NCI-H226 (cell line): ENCODE results near the gene AHNAK.
A peak's percentile ranks its signal among the peaks of the same experiment; 100 is the strongest.
"Not testable (repeated sequence)": the region's sequence is repeated elsewhere in the genome, so short reads cannot be mapped to it uniquely, and the experiment has no call there.

ENCODE experiments used
- DNase-seq: peaks from one replicate; pipeline ENCODE4 v3.0.0-alpha.2; 2015

Gene AHNAK, protein sequence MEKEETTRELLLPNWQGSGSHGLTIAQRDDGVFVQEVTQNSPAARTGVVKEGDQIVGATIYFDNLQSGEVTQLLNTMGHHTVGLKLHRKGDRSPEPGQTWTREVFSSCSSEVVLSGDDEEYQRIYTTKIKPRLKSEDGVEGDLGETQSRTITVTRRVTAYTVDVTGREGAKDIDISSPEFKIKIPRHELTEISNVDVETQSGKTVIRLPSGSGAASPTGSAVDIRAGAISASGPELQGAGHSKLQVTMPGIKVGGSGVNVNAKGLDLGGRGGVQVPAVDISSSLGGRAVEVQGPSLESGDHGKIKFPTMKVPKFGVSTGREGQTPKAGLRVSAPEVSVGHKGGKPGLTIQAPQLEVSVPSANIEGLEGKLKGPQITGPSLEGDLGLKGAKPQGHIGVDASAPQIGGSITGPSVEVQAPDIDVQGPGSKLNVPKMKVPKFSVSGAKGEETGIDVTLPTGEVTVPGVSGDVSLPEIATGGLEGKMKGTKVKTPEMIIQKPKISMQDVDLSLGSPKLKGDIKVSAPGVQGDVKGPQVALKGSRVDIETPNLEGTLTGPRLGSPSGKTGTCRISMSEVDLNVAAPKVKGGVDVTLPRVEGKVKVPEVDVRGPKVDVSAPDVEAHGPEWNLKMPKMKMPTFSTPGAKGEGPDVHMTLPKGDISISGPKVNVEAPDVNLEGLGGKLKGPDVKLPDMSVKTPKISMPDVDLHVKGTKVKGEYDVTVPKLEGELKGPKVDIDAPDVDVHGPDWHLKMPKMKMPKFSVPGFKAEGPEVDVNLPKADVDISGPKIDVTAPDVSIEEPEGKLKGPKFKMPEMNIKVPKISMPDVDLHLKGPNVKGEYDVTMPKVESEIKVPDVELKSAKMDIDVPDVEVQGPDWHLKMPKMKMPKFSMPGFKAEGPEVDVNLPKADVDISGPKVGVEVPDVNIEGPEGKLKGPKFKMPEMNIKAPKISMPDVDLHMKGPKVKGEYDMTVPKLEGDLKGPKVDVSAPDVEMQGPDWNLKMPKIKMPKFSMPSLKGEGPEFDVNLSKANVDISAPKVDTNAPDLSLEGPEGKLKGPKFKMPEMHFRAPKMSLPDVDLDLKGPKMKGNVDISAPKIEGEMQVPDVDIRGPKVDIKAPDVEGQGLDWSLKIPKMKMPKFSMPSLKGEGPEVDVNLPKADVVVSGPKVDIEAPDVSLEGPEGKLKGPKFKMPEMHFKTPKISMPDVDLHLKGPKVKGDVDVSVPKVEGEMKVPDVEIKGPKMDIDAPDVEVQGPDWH (N-terminal part only)

DNA sequence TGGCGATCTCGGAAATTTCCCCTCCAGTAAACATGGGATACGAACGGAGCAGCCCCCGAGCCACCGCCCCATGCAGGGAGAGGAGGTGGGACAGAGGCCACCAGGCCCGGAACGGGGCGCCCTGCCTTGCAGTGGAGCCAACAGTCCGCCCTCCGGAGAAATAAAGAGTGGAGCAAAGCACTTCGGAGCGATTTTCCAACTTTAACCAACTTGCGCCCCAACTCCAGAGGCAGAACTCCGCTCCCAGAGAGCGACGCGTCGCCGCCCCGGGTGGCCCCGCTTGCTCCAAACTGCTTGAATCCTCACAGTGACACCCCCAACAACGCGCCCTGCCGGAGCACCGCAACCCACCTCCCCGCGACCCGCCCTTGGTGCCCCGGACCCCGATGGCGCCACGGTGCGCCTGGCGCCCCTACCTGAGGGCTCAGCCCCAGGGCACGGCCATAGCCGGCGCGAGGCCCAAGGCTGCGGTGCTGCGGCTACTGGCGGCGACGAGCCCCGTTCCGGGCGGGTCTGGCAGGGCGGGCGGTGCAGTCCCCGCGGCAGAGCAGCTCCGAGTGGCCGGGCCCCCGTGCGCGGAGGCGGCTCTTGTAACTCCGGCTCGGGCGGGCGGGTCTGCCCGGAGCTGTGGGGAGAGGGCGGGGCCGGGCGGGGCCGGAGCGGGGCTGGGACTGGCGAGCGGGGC is at the start of gene AHNAK:
TSS of gene AHNAK (minus strand) at position 563 of the 685 bp plus-strand sequence. CDS start 10,708 bp downstream, outside the sequence.
- peak; percentile 69 for DNase-seq

DNA sequence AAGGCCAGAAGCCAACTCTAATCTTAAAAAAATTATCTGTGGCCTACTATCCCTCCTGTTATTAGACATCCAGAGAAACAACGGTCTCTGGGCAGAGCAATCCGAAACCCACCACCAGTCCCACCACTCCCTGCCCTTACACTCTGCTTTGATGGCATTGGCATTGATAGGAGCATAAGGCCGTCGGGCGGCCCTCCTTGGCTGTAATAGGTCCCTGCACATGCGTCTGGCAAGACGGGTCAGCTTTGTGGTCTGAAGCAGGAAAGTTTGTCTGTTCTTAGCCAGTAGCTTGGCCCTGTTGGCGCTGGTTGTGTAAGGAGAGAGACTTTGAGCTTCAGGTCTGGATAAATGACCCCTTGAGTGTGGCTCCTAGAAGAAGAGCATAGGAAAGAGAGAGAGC is 48.5 kb upstream of the AHNAK start:
- no peak for DNase-seq

DNA sequence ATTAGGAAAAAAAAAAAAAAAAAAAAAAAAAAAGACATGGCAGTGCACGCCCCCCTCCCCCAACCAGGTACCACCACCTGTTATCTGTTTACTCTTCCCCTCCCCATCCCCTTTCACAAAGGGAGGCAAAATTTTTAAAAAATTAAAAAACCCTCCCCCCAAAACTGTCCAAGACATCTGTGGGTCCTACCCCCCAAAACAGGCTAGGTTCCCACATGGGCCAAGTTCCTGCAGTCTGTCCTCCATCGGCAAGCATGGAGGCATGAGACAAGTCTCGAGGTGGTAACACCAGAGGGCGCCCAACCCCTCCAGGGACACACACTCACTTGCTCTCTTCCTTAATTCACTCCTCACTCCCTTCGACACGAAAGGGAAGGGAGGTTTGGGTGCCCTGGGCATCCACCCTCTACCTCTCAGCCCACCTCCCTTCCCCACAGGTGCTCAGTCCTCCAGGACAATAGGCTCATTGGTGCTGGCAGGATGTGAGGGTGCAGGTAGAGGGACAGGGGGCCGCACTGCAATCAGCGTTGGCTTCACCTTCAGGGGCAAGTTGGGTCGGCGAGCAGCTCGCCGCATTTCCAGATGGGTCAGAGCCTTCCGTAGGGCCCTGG is 46.9 kb upstream of the AHNAK start:
- DNase-seq, result peak; percentile 57

DNA sequence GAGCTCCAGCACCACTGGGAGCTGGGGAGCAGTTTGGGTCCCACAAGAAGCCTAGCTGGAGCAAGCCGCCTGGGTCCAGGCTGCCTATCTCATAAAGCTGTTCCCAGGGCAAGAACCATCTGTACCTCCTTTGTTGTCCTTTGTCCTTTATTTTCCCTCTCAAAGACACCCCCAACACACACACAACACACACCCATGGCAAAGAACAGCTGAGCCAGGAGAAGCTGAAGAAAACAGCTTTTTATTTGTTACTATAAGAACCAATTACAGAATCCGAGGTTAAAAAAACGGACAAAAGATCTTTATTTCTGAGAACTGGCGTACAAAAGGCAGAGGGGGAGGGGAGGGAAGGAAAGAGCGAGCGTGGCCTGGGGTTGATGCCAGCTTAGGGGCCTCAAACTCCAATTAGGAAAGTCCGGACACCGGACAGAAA is 46.4 kb upstream of the AHNAK start:
- no peak for DNase-seq

DNA sequence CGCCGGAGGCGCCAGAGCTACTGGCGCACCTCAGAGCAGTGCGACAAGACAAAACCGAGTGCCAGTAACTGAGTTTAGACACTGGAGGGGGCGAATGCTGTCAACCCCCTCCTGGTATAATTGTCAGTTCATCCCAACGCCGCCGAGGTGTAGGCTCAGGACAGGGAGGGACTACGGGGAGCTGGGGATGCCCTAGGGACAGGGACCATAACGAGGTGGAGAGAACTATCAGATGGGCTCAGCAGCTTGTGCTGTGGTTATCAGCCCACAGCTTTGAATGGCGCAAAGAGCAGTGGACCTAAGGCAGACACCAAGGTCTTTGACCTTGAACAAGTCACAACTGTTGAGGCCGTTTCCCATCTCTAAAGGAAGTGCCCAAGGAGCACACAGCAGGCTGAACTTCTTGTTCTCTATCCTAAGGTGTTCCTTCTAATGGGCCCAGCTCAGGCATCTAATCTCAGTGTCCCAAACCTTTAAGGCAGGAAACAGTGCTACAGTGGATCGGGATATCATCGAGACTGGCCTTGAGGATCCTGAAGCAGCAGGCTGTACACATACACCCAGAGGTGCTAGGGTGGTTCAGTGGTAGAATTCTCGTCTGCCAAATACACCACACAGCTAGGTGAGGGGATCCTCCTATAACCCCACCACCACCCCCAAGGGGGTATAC is 45.7 kb upstream of the AHNAK start:
- no peak for DNase-seq

DNA sequence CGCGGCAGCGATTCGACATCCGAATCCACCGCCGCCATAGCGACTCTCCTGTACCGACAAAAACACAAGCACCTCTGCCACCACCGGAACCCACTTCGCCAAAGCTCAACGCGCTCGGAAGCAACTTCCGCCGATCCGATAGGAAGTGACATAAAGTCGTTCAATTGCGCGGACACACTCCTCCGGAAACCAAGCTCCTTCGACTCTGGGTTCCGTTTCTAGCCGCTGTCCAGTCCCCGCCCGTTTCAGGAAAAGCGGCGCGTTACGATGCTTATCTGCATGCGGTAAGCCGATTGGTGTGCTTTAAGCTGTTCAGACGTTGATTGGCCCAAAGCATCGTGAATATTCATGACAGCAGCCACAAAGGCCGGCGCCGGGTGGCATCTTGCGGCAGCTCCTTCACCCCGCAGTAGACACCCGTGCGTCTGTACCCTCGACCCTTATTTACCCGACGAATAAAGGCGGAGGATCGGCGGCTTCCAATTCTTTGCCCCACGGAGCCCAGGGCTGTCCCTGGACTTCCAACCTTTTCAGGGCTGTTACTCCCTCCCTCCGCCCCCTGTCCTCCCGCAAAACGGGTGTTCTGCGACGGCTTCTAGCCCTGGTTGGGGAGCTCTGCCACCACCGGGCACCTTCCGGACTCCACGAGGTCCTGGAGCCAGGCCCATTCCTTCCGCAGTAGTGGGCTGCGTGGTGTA is 45.0 kb upstream of the AHNAK start, which contains the start of gene TUT1:
TSS of gene TUT1 (minus strand) at position 76 of the 698 bp plus-strand sequence. CDS start at position 38, 38 bp downstream.
- DNase-seq, result peak; percentile 98

DNA sequence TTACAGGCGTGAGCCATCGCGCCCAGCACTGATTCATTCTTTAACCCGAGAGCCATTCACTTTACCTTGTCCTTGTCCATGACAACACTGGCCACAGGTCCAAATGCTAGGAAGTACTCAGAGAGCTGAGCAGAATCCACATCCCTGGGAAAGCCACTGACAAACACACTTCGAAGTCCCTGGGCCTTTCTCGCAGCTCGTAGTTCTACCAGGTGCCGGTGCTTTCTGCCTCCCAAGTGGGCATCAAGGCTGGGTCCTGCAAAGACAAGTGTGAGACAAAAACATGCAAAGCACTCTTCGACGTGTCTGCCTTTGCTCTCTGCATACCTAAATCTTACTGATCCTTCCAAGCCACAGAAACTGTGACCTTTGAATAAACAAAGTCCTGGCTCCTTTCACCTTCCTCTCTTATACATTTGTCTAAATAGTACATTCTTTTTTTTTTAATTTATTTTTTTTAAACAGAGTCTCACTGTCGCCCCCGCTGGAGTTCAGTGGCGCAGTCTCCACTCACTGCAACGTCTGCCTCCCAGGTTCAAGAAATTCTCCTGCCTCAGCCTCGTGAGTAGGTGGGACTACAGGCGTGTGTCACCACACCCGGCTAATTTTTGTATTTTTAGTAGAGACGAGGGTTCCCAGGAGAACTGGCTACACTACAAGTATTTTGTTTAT is 42.5 kb upstream of the AHNAK start:
- DNase-seq, result no peak

DNA sequence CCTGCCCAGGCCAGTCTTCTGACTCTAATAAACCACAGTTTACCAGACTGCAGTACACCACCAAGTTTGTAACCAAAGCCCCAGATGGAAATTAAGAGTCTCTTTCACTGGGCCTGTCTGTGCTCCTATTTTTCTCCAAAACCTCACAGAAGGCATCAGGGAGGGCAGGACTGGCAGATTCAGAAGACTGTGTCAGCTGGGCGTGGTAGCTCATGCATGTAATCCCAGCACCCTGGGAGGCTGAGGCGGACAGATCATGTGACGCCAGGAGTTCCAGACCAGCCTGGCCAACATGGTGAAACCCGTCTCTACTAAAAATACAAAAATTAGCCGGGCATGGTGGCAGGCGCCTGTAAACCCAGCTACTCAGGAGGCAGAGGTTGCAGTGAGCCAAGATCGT is 38.8 kb upstream of the AHNAK start:
- not testable (repeated sequence) for DNase-seq

DNA sequence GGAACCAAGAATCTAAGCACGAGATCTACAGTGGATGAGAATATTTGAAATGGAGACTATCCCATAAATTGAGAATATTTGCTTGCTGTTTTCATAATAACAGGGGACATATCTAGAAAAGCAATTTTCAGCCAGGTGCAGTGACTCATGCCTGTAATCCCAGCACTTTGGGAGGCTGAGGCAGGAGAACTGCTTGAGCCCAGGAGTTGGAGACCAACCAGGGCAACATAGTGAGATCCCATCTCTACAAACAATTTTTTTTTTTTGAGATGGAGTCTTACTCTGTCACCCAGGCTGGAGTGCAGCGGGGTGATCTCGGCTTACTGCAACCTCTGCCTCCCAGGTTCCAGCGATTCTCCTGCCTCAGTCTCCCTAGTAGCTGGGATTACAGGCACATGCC is 35.1 kb upstream of the AHNAK start:
- DNase-seq, result not testable (repeated sequence)

DNA sequence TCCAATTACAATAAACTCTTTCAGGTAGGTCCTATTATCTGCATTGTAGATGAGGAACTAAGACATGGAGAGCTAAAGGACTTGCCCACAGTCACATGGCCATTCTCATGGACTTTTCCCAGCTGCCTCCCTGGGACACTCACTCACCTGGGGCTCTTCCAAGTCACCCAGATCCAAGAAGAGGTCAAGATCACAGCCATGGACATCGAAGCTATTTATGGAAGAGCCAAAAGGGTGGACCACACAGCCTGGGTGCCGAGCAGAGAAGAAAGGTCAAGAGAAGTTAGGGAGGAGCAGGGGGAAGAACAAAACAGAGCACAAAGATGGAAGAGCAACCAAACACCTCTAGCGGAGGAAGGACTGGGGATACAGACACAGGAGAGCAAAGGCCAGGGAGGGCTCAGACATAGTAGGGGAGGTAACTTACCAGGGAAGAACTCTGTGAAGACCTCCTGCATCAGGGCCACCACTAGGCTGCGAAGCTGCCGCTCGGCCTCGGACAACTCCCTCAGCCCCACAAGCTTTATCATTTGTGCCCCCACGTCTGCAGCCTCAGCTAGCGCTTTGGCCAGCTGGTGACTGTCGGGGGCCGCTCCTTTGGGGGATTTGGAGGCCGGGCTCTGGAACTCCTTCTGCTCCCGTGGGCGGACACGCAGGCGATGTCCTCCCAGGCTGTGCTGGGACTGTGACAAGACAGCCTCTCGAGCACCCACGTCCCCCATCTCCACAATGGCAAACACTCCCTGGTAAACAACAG is 34.5 kb upstream of the AHNAK start:
- DNase-seq, result no peak

DNA sequence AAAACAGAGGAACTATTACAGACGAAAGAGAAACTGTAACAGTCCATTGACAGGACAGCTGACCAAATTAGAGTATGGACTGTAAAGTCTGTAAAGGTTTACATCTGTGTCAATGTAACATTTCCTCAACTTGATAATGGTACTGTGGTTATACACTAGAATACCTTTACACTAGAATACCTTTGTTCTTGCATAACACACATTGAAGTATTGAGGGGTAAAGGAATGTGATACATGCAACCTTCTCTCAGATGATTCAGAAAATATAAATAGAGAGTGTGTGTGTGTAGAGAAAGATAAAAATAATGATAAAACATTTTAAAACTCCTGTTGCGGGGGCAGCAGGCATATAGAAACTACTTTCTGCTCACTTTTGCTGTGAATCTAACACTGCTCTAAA is 32.6 kb upstream of the AHNAK start:
- DNase-seq, result peak; percentile 16

DNA sequence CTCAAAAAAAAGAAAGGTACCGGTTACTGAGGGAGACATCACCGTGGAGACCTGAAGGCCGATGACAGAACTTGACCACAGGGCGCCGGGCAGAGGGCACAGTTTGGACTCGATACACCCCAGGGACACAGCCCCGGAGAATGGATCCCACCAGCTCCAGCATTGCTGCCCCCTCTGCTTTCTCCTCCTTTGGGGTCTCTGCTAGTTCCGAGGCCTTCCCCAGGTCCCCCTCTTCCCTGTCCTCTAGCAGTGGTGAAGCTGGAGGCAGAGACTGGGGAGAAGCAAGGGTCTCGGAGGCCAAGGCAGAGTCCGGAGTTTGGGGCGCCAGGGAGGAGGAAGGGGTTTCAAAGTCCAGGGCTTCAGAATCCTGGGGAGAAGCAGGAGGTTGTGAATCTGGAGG is 31.9 kb upstream of the AHNAK start:
- DNase-seq, result no peak

DNA sequence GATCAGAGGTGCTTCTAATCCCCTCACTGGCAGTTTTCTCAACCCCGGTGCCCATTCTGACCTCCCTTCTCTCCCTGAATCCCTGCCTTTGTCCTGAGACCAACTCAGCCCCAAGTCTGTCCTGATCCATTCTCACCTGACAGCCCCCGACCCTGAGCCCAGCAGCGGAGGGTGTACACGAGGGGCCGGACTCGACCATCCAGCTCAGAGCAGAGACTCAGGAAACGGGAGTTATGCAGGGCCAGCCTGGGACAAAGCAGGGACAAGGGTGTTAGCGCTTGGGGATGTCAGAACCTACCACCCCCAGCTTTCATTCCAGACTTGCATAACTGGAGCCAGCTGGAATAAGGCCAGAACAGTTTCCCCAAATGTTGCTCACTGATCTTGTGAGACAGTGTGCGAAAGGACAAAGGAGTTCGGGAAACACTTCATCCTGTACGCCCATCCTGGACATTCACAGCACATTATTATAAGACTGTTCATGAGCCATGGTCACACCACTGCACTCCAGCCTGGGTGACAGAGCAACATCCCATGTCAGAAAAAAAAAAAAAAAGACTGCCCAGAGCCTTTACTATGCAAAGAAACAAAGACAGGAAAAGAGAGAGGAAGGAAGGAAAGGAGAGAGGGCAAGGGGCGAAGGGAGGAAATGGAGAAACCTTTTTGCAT is 30.6 kb upstream of the AHNAK start:
- no peak for DNase-seq

DNA sequence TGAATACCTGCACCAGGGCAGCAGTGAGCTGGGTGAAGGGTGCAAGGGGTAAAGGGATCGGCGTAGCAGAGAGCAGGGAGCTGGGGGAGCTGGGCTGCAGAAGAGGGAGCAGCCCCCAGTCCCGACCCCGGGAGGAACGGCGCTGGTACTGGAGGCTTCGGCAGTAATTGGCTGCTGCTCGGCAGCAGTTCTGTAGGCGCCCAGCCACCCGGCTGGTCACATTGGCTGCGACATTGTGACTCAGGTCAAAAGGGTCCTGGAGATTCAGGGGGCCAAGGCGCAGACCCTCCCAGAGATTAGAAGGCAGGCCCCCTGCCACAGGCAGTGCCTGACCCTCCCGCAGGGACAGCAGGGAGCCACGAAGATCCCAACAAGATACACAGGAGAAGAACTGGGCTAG is 29.2 kb upstream of the AHNAK start:
- DNase-seq, result no peak

DNA sequence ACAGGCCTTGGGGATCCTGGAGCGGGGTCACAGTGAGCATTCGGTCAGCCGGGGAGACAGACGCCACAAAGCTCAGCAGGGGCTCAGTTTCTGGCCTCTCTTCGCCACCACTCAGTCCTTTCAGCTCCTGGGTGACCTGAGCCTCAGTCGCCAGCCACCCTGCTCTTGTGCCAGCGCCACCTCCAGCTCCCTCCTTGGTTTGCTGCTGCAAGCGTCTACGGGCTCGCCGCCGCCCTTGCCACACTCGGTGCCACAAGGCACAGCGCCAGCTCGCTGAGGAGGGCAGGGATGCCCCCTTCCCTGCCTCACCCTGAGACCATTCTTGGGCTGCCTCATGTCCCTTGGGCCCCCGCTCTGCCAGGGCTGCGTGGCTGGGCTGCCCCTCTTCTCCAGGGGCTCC is 28.6 kb upstream of the AHNAK start:
- DNase-seq, result no peak

DNA sequence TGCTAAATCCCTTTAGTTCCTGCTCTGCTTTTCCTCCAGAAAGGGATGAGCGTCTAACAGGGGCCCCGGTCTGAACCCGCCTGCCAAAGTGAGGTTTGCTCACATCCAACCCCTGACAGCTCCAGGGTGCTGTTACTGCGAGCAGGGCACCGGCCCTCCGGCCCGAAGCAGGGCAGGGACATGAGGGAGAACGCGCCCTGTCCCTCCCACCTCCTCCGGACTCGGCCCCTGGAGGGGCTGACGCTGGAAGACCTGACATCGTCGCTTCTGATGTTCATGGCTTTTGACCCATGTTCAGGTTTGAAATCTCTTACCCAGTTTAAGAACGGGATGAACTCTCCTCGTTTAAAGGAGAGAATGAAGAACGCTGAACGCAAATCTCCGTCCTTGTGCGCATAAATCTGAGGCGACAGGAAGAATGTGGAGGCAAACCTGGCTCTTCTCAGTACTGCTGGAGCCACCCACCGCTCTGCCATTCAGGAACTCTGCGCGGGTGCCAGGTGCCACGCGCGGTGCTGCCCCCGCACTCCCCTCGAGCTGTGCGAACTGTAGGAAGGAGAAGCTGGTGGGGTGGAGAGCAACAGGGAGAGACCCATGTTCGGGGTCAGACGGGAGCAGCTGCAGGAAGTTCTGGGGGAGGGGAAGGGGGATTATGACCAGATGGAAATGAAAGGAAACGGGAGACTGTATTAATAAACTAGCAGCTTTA is 27.9 kb upstream of the AHNAK start:
- DNase-seq, result no peak

DNA sequence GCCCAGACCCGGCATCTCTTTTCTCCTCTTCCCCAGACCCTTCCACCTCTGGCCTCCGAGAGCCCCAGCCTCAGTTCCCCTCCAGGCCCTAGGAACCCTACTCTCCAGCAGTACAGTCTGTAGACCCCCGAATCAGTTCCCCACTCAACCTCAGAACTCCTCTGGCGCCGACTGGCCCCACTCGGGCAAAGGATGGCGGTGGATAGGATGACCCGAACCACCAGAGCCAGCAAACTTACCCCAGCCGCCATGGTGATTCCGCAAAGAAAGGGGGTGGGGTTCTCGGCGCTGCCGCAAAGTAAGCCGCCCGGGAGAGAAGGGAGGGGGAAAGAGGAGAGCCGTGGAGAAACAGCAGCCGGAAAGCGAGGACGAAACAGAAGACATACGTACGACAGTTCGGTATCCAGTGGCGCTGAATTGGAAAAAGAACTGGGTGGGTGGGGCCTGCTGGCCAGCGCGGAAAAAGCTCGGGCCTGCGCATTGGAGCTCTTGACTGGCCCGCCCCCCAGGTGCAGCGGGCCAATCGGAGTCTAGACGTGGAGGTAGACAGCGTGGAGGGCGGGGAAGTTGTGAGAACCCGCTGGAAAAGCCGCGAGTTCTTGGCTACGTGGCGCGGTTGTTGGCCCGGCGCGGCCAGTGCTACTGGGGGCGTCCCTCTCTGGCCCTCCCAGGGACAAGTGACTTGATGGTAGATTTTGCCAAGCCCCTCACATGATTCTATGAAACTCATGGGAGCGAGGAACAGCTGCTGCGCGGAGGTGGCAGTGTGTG is 27.2 kb upstream of the AHNAK start, which contains the start of gene EEF1G:
TSS of gene EEF1G (minus strand) at position 300 of the 771 bp plus-strand sequence. CDS start at position 251, 49 bp downstream.
- DNase-seq, result peak; percentile 97
